CD4-positive, alpha-beta T cell treated with Interleukin-12 subunit alpha and Interleukin-12 subunit beta, for 1 hour (primary cell): ENCODE data around the gene OR10R2.
A peak's percentile ranks its signal among the peaks of the same experiment; 100 is the strongest.
"Not testable (repeated sequence)": the region's sequence is repeated elsewhere in the genome, so short reads cannot be mapped to it uniquely, and the experiment has no call there.

Experiments used
- DNase-seq: peaks from one replicate; pipeline ENCODE4 v3.0.0-alpha.2; 2020

The OR10R2 gene, protein sequence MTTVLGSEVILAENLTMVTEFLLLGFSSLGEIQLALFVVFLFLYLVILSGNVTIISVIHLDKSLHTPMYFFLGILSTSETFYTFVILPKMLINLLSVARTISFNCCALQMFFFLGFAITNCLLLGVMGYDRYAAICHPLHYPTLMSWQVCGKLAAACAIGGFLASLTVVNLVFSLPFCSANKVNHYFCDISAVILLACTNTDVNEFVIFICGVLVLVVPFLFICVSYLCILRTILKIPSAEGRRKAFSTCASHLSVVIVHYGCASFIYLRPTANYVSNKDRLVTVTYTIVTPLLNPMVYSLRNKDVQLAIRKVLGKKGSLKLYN

DNA sequence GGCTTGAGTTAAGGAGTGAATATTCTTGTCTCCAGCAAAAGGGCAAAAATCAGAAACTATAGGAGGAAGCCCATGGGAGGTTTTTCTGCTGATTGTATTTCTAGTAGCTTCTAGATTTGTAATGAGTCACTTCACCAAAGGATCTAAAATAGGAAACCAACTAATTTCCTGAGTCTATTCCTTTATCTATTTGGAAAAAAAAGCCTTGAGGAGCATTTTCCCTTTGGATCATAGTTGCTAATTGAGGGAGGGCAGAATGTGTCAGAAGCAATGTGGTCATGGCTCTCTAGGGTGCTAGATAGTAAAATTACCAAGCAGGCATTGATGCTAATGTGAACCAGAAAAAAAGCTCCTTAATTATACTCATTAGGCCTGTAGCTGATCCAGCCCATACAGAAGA, at the start of gene OR10R2:
TSS of gene OR10R2 (plus strand) at position 301 of the 400 bp plus-strand sequence. CDS start 106 bp downstream, outside the sequence.
- DNase-seq, result no peak

DNA sequence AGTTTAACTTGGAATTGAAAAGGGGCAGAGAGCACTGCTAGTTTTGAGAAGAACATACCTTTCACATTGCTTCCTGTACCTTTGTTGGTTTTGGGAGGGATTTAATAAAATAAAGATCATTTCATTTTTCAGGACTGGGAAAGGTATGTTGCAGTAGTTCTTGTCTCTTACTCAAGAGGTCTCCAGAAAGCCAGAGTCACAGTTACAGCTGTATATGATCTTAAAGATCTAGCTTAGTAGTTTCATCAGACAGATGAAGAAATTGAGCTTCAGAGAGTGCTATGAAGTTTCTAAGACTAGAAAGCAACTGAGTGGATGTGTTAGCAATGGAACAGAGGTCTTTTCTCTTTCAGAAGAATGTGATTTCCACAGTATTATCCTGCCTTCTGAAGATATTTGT, 47.0 kb upstream of the OR10R2 start:
- no peak for DNase-seq

DNA sequence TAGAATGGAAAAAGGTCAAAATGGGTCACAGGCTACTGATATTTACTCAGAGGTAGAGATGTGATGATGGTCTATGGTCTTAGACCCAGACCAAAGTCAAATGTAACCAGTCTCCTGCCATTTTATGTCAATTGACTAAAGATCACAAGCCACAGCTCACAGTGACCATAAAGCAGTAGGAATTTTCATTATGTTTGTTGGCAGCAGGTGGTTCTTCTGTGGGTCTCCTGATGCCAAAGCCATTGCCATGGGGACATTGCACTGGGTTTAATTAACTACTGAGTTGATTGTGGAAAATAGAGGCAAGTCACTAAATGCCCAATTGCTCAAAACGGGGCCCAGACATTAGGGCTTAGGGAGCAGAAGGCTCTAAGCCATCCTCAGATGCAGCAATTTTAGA, 45.9 kb upstream of the OR10R2 start, which contains the start of gene OR10K2:
TSS of gene OR10K2 (minus strand) at position 101 of the 400 bp plus-strand sequence. CDS start 5,371 bp downstream, outside the sequence.
- no peak for DNase-seq

DNA sequence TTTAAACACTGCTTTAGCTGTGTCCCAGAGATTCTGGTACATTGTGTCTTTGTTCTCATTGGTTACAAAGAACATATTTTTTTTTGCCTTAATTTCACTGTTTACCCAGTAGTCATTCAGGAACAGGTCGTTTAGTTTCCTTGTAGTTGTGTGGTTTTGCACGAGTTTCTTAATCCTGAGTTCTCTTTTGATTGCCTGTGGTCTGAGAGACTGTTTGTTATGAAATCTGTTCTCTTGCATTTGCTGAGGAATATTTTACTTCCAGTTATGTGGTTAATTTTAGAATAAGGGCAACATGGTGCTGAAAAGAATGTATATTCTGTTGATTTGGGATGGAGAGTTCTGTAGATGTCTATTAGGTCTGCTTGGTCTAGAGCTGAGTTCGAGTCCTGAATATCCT, 41.9 kb upstream of the OR10R2 start:
- not testable (repeated sequence) for DNase-seq

DNA sequence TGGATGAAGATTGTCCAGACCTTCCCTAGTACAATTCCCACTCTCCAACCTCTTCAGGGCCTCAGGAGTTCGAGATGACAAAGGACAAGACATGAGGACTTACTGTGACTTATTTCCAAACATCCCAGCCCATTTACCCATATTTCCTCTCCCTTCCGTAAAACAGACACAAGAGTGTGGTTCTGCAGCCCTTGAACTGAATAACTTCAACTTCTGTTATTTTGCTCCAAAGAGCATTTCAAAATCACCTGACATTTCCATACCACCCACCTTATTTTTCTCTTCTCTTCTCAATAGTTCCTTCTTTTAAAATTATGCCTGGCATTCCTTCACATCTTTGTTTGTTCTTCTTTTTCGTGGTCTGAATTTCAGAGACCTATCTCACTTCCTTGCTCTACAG, 37.3 kb upstream of the OR10R2 start:
- no peak for DNase-seq

DNA sequence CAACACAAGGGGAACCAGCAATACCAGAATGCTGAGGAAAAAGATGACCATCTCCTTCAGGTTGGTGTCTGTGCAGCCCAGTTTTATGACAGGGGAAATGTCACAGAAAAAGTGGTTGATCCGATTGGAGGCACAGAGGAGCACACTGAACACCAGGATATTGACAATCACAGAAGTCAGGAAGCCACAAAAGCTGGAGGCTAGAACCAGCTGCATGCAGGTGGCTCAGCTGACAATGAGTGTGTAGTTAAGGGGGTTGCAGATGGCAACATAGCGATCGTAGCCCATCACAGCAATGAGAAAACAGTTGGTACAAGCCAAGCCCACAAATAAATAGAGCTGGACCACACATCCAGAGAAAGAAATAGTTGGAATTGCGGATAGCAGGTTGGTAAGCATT, 26.6 kb upstream of the OR10R2 start:
- no peak for DNase-seq

DNA sequence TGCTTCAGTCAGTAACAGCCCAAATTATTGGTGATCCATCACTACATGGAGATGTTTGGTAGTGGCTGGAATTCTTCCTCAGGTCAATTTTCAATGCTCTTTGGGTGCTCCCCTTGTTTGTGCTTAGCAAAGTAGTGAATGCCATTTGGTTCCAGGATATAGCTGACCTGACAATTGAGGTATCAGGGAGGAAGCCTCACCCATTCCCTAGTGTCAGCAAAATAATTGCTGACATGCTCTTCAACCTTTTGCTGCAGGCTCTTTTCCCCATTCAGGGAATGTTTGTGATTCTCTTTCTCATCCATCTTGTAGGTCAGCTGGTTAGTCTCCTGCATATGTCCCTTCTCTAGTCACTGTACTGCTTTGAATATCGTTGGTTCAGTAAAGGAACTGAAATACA, 17.5 kb upstream of the OR10R2 start:
- DNase-seq, result no peak

DNA sequence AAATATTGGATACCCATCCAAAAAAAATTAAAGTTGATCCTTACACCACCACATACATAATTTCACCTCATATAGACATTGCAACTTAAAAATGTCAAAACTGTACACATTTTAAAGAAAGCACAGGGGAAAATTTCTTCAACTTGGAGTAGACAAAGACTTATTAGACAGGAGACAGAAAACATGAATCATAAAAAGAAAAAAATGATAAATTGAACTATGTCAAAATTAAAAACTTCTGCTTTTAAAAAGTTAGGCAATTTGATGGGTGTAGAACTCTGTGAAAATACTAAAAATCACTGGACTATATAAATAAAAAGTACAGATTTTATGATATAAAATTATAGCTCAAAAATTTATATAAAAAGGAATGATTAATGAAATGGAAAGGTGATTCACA, 14.8 kb upstream of the OR10R2 start:
- no peak for DNase-seq

DNA sequence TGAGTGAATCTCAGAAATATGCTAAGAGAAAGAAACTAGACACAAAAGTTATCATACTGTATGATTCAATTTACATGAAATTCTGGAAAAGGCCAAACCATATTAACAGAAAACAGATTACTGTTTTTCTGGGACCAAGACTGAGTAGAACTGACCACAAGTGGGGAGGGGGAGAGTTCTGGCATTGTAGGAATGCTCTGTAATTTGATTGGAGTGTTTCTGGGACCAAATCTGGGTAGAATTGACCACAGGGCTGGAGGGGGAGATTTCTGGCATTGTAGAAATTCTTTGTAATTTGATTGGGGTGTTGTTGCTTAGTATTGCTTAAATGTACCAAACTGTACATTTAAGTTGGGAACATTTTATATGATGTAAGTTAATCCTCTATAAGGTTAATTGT, 13.8 kb upstream of the OR10R2 start:
- DNase-seq, result no peak

DNA sequence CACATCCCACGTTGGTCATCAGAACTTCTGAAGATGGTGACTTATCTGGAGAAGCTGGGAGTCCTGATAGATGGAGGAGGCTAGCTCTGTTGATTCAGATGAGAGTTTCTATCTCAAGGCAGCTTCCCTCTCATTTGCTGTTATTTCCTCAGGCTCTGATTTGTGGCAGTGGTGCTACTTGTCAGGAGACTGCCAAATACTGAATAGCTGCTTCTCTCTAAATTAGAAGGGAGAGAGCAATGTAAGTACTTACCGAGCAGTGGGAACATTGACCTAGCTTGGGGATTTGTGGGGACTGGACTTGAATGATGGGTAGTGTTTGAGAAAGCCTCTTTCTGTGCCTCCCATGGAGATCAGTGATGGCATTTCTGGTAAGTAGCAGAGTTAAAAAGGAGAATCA, 10.5 kb upstream of the OR10R2 start, which contains the start of gene OR10K1:
TSS of gene OR10K1 (plus strand) at position 301 of the 400 bp plus-strand sequence. CDS start 3,728 bp downstream, outside the sequence.
- no peak for DNase-seq

DNA sequence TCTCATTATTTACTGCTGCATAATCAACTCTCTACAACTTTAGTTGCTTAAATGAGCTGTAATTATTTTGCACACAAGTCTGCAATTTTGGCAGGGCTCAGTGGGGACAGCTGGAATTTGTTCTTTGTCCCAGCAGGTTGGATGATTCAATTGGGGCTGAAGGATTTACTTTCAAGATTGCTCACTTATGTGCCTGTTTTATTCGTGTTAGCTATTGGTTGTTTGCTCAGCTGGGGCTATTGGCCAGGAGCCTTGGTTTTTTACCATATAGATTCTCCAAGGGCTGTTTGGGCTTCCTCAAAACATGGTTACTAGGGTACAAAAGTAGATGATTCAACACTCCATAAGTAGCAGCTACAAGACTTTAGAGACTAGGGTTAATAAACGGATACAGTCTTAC, 13.4 kb downstream of the OR10R2 start:
- DNase-seq, result no peak

DNA sequence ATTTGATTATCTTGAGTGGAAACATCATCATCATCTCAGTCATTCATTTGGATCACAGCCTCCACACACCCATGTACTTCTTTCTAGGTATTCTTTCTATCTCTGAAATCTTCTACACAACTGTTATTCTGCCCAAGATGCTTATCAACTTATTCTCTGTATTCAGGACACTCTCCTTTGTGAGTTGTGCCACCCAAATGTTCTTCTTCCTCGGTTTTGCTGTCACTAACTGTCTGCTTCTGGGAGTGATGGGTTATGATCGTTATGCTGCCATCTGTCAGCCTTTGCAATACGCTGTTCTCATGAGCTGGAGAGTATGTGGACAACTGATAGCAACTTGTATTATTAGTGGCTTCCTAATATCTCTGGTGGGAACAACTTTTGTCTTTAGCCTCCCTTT, 19.3 kb downstream of the OR10R2 start:
- no peak for DNase-seq

DNA sequence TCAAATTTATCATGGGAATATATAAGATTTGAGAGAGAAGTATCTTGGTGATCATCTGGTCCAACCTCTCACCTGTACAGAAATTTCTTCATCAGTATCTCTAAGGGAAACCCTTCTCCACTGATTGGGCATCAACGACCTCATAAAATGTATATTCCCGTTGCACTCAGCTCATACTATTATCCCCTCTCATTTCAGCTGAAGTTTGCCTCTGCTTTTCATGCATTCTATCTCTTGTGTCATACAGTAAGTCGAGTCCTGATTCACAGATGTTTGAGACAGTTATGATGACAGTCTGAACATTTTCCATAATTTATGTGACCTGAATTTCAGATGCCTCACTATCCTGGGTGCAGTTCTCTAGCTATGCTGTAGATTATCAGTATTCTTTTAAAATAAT, 21.0 kb downstream of the OR10R2 start:
- DNase-seq, result no peak

DNA sequence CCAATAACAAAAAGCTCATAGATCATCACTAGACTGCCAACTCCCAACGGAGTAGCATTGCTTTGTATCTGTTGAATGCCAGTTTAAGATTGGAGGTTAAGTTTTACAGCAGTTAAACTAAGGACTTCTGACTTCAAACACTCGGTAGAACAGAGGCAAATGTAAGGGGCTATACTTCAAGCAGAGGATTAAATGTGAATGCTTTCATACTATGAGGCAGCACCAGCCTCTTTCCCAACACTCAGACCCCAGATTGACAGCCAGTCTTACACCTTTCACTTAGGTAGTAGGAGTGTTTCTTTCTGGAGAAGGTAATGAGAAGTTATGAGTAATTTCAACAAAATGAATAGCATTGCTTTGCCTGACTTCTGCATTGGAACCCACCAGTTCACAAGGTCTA, 22.8 kb downstream of the OR10R2 start:
- no peak for DNase-seq

DNA sequence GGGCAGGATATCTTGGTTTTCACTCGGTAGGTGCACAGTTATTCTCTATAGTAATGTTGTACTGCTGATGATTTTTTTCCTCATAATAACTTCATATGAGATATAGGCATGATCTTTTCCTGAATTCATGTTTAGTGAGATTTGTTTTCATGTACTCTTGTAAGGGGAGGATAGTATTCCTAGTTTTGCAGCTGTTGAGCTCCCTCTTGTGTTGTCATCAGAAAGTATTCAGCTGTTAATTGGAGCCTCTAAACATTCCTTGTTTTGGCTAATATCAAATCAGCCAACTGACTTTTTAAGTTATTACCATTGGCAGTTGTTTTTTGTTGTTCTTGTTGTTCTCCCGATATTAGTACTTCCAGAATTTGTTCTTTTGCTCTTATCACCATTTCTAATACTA, 24.4 kb downstream of the OR10R2 start:
- no peak for DNase-seq

DNA sequence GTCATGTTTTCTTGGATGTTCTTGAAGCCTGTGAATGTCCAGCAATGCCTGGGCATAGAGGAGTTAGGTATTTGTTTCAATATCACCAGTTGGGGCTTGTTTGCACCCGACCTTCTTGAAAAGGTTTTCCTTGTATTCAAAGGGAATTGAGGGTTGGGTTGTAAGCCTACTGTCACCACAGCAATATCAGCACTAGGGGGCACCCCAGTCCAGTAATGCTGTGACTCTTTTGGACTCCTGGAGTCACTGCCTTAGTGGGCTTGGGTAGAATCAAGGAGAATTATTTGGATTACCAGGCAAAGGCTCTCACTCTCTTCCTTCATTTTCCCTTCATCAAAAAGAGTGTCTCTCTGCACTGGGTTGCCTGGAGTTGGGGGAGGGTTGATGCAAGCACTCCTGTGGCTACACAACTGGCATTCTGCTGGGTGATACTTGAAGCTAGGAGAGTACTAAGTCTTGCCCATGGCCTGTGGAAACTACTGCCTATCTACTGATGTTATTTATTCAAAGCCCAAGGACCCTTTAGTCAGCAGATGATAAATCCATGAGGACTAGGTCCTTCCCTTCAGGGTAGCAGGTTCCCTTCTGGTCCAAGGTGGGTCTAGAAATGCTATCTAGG, 34.5 kb downstream of the OR10R2 start:
- DNase-seq, result peak; percentile 44

DNA sequence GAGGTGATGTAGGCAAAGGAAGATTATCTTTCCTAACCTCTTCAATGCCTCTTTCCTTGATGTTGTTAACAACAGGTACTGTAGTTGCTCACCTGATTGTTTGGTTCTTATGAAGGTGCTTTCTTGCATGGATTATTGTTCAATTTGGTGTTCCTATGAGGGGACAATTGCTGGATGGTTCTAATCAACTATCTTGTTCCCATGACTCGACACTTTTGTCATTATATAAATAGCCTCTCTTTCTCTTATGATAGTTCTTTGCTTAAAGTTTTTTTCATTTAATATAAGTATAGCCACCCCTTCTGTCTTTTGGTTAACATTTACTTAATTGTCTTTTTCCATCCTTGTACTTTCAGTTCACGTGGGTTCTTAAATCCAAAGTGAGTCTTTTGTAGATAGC, 35.5 kb downstream of the OR10R2 start:
- DNase-seq, result no peak

DNA sequence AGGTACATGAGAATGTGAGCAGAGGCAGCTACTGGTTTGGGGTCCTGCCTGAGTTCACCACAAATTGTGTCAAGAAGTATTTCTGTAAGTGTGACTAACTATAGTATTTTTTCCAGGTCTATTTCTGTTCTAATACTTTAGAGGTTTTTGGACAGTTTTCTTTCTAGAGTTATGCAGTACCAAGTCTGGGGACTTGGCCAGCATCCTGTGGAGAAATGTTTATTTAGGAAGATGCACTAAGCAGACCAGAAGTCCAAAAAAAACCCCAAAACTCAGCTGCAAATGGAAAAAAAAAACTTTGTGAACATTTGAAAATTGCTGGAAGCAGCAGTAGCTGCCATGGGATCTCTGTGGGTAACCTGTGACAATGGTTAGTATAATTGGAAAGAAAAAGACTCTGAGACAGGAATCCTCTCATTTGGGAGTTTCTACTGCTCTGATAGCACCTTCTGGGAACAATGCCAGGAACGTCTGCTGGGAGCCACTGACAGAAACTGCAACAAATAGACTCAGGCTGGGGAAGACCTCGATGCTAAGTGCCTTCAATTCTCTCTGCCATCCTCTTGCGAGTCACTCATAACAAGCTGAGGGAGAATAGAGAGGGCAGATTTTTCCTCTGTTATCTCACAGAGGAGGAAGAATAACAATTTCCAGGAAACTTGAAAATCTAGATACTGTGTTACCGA, 37.6 kb downstream of the OR10R2 start:
- DNase-seq, result no peak

DNA sequence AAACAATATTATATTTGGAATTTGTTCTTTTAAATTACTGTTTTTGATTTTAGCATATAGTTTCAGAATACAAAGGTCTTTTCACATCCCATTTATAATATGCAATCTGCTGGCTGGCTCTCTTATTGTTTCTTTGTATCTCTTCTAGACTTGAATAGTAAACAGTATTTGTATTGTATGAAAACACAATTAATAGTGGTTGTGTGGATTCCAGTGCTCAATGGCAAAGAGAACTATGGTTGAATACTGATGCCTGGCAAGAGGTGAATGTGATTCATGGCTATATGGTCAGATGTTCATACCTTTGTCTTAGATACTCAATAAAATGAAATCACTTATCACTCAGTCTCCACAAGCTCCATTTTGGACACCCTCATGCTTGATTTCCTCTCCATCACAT, 44.9 kb downstream of the OR10R2 start:
- no peak for DNase-seq

DNA sequence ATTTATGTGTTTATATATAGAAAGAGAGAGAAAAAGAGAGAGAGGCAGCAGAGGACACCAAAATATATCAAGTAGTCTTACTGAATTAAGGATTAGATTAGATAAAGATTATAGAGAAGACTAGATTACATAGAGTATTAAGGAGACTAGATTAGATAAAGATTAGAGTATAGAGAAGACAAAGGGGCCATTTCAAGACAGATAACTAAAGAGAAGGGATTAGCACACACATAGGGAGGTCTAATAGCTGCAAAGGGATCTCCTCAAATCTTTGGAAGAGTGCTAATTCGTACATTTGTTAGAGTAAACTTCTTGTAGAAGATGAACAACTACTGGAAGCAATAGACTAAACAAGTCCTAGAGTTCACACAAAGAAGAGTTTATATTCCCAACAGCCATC, 48.0 kb downstream of the OR10R2 start:
- no peak for DNase-seq

DNA sequence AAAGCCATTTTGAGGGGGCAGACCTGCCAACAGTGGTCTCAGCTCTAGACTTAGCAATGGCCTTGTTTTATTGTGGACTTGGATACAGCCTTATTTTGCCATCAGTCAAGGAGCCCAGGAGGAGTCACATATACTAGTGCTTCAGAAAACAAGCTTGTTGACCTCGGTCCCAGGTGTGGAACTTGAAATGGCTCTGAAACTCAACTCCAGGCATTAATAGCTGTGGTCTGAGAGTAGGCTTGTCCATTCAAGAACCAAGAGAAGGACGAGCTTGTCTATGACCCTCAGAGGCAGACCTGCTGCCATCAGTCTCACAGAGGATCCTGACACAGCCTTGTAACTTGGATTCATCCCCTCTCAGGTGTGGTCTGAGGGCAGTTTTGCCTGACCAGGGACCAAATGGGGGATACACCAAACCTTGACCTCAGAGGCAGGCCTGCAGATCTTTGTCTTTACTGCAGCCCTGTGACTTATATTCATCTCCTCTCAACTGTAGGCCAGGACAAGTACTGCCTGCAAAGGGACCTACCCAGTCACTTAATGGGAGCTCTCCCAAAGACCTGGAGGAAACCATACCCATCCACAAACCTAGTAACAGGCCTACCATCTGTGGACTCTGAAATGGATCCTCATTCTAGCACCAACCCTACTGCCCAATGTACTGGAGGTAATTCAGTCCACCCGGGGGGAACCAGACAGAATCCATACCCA, 49.1 kb downstream of the OR10R2 start:
- DNase-seq, result no peak

DNA sequence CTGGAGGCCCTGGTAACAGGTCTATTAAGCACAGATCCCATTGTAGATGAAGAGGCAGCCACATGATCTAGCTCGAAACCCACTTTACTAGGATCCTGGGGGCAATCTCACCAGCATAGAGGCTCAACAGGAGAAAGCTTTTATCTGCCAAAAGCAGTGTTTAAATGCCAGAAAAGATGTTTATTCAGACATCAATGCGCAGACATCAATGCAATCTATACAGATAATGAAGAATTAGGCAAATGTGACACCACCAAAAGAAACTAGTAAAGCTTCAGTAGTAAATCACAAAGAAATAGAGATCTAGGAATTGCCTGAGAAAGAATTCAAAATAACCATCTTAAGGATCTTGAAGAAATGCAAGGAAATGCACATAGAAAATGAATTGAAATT, 49.6 kb downstream of the OR10R2 start:
- no peak for DNase-seq

DNA sequence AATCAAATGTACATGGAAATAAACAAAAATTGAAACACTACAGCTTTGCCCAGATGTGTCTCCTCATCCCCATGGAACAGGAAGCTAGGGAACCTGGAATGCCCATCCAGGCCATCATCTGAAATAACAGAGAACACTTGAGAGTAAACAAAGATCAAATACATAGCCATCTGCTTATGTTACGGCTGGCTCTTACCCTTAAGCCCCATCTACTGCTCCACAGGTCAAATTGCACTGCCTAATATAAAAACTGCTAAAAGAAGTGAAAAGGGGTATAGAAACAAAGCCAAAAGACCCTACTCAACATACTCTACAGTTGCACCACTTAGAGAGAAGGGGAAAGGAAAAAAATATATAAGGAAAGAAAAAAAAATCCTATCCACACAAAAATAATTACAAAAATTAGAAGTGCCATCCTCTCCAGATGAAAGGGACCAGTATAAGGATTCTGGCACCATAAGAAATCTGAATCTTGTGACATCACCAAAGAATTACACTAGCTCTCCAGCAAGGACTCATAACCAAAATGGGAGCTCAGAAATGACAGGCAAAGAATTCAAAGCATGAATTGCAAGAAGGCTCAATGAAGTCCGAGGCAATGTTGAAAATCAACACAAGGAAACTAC, 55.3 kb downstream of the OR10R2 start:
- DNase-seq, result peak; percentile 13
